Measurements from ENCODE around the gene ATAD1.
"Not testable (repeated sequence)": the region's sequence is repeated elsewhere in the genome, so short reads cannot be mapped to it uniquely, and the experiment has no call there.

Gene ATAD1

DNA sequence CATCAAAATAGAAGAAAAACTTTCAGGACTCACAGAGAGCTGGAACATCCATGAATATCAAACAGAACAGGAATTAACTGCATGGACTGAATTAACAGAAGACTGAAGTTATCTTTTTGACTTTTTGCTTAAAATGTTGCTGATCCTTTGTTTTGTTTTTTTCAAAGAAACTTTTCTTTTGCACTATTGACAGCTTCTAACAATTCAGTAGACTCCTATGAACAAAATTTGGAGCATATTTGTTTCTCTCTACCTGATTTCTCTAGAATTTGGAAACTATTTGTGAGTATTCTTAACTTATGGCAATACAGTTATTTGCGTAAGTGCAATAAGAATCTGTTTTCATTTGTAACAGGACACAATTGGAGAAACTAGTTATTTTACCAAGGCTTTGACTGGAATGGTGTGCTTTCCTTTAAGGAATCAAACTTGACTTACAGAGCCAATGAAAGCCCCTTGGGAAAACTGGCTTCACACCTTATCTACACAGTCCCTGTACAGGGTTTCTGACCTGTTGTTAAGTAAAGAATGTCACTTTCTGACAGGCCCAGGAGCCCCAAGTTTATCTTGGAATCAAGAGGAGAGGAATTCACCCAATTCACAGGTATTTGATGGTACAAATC lies 16.1 kb downstream of the ATAD1 start:
- DNase-seq (ENCODE audit: low read depth), result not testable (repeated sequence)

DNA sequence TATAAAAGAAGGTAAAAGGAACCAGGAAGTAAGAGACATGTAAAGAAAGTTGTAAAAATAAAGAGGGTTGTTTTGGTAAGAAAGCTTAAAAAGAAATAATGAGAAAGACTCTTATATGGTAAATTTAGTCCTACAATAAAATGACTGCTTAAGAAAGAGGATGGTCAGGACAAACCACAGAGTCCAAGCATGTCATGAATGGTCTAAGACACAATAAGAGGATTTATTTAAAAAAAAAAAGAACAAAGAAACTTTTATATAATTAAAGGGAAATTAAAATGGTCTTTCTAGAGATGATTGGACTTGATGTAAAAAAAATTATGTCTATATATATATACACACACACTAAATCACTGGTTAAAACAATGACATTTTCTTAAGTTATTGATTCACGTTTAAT lies 18.2 kb downstream of the ATAD1 start:
- DNase-seq (ENCODE audit: low read depth), result no peak

DNA sequence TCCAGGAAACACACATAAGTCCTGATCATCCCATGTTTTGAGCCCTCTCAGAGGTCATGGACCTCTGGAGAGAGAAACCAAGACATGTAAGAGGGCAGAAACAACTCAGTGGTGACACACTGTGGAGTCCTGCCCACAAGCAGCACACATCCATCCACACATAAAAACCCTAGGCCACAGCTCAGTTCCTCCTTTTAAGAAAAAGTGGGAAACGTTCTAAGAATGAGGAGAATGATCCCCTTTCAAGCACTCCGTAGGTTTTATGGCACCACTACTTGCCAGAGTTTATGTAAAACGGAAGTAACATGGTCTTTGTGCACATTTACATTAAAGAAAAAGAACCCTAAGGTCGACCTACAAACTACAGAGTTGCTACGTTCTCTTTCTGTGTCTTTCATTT lies 19.9 kb downstream of the ATAD1 start:
- no peak for DNase-seq (ENCODE audit: low read depth)

DNA sequence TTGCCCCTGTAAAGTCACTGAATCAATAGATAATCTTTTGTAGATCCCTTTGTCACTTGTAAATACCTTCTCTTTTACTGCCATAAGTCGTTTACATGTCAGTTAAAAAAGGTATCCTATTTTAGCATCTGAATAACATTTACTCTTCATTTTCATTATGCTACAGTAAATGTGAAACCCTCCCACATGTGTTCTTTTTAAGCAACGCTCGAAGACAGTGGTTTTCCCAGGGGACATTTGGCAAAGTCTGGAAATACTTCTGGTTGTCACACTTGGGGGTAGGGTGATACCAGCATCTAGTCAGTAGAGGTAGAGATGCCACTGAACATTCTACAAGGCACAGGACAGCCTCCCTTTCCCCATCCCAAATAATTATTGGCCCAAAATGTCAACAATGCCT lies 23.7 kb downstream of the ATAD1 start:
- no peak for DNase-seq (ENCODE audit: low read depth)

DNA sequence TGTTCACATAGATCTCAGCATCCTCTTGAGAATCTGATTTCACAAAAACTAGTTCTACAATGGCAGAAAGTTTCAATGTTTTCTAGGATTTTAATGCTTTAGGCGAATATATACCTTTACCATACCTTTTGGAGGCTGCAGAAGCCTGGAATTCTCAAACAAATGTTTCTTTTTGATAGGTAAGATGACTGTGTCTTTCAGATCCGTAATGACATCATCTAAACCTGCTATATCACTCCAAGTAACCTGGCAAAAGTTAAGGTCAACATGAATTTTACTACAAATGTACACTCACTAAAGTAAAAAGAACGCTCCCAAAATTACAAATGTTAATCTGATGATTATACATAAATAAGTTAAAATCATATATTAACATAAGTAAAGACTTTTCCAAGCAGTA lies 27.8 kb downstream of the ATAD1 start:
- no peak for DNase-seq (ENCODE audit: low read depth)

DNA sequence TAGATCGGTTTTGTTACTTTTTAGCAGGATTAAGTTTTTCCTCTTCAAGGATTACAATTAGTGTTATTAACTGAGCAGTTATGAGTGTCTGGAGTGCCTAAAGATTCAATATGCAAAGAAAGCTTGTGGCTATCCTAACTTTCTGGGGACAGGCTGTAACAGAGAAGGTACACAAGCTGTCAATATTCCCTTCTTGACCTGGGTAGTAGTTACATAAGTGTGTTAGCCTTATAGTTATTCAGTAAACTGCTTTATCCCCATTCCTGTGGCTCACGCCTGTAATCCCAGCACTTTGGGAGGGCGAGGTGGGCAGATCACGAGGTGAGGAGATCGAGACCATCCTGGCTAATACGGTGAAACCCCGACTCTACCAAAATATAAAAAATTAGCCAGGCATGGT lies 31.6 kb downstream of the ATAD1 start:
- DNase-seq (ENCODE audit: low read depth), result no peak

DNA sequence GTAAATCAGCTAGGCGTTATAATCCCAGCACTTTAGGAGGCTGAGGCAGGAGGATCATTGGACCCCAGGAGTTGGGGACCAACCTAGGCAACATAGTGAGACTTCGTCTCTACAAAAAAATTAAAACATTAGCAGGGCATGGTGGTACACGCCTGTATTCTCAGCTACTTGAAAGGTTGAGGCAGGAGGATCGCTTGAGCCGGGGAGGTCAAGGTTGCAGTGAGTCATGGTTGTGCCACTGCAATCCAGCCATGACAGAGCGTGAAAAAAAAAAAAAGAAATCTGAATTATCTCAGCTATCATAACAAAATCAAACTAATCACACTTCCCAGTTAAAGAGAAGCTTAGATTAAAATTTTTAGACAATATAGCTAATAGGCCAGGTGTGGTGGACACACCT lies 35.3 kb downstream of the ATAD1 start:
- DNase-seq (ENCODE audit: low read depth), result no peak

DNA sequence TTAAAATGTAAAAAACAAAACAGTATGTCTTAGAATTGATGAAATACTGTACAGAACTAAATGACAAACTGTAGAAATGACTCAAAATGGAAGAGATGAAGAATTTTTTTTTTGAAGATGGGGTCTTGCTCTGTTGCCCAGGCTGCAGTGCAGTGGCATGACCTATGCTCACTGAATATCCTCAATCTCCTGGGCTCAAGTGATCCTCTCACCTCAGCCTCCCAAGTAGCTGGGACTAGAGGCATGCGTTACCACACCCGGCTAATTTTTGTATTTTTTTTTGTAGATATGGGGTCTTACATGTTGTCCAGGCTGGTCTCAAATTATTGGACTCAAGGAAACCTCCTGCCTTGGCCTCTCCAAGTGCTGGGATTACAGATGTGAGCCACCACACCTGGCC lies 36.5 kb downstream of the ATAD1 start:
- no peak for DNase-seq (ENCODE audit: low read depth)

DNA sequence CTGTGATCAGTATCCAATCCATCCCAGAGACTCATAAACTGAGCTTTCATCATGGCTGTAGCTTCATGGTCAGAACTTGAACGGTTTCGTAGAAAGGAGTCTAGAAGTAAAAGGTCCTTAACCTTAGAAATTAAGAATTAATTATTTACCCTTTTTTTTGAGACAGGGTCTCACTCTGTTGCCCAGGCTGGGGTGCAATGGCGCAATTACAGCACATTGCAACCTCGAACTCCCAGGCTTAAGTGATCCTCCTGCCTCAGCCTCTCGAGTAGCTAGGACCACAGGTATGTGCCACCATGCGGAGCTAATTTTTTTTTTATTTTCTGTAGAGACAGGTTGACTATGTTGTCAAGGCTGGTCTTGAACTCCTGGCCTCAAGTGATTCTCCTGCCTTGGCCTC lies 41.7 kb downstream of the ATAD1 start:
- no peak for DNase-seq (ENCODE audit: low read depth)

DNA sequence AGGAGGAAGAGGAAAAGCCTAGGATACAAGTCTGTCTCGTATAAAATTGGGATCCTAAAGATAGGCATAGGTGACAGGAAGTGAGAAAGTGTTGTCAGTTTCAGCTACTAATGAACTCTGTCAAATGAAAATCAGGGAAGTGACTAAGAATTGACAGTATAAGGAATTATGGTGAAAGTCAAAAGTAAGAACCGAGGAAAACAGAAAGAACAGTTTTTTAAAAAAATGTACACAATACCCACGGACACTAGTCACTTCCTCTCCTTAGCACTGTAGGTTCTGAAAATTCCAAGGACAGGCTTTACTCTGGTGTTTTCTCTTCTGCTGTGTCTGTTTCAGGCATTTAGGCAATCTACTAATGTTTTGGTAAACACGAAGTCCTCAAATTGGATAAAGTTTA lies 42.3 kb downstream of the ATAD1 start:
- DNase-seq (ENCODE audit: low read depth), result no peak

DNA sequence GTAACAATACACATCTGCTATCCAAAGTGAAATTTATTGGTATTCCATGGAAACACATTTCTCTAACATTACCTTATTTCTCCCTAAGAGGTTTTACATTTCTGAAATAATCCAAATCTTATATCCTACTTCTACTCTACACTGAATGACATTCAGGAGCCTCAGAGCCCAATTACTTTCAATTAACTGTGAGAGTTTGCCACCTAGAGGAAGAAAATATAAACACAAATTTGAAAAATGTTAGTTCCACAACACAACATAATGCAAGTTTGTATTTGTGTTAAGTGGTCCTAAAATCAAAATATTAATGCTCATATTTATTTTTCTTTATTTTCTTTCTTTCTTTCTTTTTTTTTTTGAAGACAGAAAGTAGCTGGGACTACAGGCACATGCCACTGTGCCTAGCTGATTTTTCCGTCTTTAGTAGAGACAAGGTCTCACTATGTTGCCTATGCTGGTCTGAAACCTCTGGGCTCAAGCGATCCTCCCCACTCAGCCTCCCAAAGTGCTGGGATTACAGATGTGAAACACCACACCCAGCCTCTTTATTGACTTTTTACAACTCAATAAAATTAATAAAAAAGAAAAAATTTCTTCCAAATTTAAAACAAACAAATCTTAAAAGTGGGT lies 46.0 kb downstream of the ATAD1 start:
- DNase-seq (ENCODE audit: low read depth), result no peak

DNA sequence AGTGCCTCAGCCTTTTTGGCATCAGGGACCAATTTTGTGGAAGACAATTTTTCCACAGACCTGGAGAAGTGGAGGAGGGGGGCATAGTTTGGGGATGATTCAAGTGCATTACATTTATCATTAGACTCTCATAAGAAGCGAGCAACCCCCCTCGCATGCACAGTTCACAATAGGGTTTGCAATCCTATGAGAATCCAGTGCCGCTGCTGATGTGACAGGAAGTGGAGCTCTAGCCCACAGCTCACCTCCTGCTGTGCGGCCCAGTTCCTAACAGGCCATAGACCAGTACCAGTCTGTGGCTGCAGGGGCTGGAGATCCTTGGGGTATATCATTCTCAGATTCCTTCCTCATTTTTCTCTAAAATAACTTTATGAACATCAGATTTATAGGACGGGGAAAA lies 50.8 kb downstream of the ATAD1 start:
- no peak for DNase-seq (ENCODE audit: low read depth)

DNA sequence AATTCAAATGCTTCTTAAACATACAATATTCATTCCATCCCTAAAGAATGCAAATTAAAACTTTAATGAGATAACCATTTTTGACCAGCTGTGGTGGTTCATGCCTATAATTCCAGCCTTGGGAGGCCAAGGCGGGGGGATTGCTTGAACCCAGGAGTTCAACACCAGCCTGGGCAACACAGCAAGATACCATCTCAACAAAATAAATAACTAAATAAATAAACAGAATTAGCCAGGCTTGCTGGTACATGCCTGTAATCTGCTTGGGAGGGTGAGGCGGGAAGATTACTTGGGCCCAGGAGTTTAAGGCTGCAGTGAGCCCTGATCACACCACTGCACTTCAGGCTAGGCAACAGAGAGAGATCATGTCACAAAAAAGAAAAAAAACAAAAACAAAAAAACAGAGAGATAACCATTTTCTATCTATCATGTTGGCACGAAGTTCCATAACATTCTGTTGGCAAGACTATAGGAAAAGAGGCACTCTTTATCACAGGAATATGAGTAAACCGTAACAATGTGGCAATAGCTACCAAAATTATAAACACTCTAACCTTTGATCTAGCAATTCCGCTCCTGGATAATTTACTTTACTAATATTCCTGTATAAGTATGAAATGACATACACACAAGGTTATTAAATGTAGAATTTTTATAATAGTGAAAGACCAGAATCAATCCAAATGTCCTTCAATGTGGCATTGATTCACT lies 52.2 kb downstream of the ATAD1 start:
- no peak for DNase-seq (ENCODE audit: low read depth)

DNA sequence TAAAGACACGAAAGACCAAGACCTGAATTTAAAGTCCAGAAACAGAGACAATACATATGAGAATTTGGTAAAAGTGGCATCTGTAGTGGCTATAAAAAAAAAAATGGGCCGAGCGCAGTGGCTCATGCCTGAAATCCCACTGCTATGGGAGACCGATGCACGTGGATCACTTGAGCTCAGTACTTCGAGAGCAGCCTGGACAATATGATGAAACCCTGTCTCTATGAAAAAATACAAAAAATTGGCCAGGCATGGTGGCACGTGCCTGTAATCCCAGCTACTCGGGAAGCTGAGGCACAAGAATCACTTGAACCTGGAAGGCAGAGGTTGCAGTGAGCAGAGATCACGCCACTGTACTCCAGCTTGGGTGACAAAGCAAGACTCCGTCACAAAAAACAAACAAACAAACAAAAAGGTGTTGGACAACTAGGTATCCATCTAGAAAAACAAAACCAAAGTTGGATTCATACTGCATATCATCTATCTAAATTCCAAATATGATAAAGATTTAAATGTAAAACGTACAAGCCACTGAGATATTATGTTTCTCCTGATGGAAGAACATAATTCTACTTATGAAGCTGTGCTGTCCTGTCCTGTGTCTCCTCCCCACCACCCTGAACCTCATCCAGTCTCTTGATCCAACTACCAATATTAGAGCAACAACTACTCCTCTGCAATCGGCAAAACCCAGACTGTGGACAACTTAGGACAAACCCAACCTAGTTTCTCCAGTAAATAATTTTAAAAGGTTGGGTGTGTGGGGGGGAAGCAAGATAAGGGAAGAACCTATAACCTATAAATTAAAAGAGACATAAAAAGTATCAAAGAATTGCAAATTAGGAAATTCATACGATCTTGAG lies 53.7 kb downstream of the ATAD1 start:
- DNase-seq (ENCODE audit: low read depth), result no peak

DNA sequence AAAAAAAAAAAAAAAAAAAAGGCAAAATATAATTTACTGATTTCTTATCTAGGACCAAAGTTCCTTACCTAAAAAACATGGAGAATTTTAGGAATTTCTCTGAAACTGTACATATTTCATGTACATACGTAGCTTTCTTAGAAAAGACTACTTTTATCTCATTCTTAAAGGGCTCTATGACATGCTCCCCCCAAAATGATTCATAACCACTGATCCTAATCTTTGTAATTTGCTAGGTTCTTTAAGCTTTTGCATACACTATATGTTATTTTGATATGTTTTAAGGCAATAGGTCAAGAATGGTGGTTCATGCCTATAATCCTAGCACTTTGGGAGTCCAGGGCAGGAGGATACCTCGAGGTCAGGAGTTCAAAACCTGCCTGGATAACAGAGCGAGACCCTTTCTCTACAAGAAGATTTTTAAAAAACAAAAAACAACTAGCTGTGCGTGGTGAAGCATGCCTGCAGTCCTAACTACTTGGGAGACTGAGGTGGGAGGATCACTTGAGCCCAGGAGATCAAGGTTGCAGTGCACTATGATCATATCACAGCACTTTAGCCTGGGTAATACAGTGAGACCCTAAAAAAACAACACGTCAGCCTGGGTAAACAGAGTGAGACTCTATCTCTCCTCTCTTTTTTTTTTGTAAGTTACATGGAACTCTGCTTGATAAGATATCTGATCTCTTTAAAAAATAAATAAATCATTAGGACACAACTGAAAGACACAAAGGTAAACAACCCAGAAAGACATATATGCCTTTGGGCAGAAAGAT lies 54.8 kb downstream of the ATAD1 start:
- DNase-seq (ENCODE audit: low read depth), result no peak

DNA sequence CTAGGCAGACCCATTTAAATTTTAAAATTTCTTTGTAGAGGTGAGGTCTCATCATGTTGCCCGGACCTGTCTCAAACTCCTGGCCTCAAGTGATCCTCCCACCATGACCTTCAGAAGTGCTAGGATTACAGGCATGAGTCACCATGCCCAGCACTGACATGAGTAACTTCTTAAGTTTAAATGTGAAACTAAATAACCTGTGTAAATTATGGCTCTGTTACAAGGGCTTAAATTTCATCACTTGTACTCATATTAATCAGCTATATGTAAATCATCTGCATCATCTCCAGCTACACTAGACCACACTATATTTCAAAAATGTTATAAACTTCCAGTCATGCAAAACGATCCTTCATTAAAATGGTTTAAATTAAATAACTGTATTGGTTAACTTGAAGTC lies 56.1 kb downstream of the ATAD1 start:
- DNase-seq (ENCODE audit: low read depth), result no peak

DNA sequence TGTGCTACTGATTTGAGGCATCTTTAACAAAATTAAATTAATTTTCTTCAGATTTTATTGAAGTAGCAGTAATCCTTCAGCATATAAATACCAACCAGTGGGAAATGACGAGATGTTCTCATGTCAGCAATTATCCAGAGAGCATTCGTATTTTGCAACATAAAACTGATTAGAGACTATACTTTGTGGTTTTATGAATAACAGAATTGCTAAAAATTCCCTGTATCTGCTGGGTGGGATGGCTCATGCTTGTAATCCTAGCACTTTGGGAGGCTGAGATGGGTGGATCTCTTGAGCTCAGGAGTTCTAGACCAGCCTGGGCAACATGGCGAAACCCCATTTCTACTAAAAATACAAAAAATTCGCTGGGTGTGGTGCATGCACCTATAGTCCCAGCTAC lies 56.9 kb downstream of the ATAD1 start:
- DNase-seq (ENCODE audit: low read depth), result no peak

DNA sequence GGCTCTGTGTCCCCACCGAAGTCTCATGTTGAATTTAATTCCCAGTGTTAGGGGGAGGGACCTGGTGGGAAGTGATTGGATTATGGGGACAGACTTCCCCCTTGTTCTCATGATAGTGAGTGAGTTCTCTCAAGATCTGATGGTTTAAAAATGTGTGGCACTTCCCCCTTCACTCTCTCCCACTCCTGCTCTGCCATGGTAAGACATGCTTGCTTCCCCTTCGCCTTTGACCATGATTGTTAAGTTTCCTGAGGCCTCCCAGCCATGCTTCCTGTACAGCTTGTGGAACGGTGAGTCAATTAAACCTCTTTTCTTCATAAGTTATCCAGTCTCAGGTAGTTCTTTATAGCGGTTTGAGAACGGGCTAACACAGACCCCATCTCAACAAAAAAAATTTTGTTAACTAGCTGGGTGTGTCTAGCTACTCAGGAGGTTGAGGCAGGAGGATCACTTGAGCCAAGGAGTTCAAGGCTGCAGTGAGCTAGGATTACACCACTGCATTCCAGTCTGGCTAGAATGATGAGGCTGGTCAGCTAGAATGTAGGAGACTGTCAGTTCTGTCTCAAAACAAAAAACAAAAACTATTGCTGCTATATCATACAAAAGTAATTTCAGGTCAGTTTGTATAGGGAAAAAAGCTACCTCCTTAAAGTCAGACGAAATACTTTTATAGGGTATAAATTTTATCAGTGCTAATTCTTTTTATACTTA lies 57.7 kb downstream of the ATAD1 start:
- DNase-seq (ENCODE audit: low read depth), result no peak

DNA sequence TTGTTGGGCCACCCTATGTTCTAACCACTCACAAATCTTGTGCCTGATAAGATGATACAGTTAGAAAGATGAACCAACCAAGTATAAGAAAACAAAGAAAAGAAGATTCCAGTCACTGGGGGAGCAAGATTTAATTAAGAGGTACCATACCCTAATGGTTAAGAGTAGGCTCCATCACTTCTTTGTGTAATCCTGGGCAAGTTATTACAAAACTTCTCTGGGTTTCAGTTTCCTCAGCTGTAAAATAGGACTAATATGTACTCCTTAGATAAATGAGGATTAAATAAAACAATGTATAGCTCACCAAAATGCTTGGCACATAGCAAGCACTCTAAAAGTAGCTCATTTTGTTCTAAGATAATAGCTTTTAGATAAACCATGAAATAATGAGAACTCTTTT lies 58.5 kb downstream of the ATAD1 start:
- DNase-seq (ENCODE audit: low read depth), result no peak

DNA sequence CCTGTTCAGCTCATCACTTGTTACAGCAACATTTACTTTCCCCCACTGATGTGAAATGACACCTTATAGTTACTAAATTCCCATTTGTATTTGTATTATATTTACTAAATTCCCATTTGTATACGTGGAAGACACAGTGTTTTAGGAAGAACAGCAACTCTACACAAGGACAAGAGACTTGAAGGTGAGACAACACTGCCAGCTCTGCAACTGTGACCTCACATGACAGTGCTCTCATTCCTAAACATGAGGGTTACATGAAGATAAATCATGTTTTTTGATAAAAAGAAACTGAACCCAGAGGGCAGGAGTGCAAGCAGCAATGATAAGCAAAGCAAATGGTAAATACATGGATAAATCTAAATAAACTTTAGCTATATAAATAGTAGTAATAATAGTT lies 60.3 kb downstream of the ATAD1 start:
- DNase-seq (ENCODE audit: low read depth), result no peak

All from stimulated activated CD8-positive, alpha-beta memory T cell treated with anti-CD3 and anti-CD28 coated beads, Interleukin-12 subunit alpha, Interleukin-12 subunit beta, amount 100 ng/mL, for 4 hours (primary cell).